CD8-positive, alpha-beta memory T cell (primary cell): ENCODE measurements around the gene PAX4. TPM values are rescaled to one million over a fixed set of nuclear protein-coding genes. Genes with fewer than 3 reads are reported as not detected.
A peak's percentile ranks its signal among the peaks of the same experiment; 100 is the strongest.

Experiments
- CTCF ChIA-PET: fragments of 350-600 bp; sonication (Branson Sonifier 250); formaldehyde crosslinking; loops from one replicate; lab custom pipeline; 2021; ENCODE audit warnings: antibody characterized with exemption; lab: Charles Lee
- POLR2A ChIA-PET: fragments of 350-600 bp; sonication (Branson Sonifier 250); formaldehyde crosslinking; loops from one replicate; lab custom pipeline; 2021; ENCODE audit warnings: antibody characterized with exemption; lab: Charles Lee
- DNase-seq, 5 donors: peaks; one replicate each; pipeline versions ENCODE4 v3.0.0 to v3.0.0-alpha.2; 2020 to 2022; ENCODE audit warnings: mixed read lengths in 1 of 5
- H3K27ac ChIP-seq: one replicate; pipeline ENCODE4 v1.7.0; 2013; ENCODE audit warnings: low read depth, mild to moderate bottlenecking, low read length, moderate library complexity
- H3K27me3 ChIP-seq: 2 replicates; pipeline ENCODE4 v1.7.0; 2013; ENCODE audit warnings: low read length, mild to moderate bottlenecking; ENCODE audit not compliant: insufficient read depth, poor library complexity, severe bottlenecking
- H3K36me3 ChIP-seq: 2 replicates; pipeline ENCODE4 v1.7.0; 2013; ENCODE audit warnings: mild to moderate bottlenecking, low read length, moderate library complexity; ENCODE audit not compliant: insufficient read depth
- H3K4me1 ChIP-seq: 2 replicates; pipeline ENCODE4 v1.7.0; 2013; ENCODE audit warnings: mild to moderate bottlenecking, low read length, moderate library complexity; ENCODE audit not compliant: insufficient read depth
- H3K4me3 ChIP-seq: 2 replicates; pipeline ENCODE4 v1.7.0; 2013; ENCODE audit warnings: mild to moderate bottlenecking, low read length
- H3K9me3 ChIP-seq: 2 replicates; pipeline ENCODE4 v1.7.0; 2013; ENCODE audit warnings: mild to moderate bottlenecking, low read length
- H3K27ac Mint-ChIP-seq, 8 donors: one replicate each; pipeline ENCODE4 v1.8.0; 2020 to 2021; ENCODE audit warnings: mixed read lengths in 8 of 8, mild to moderate bottlenecking in 6 of 8, inconsistent platforms in 3 of 8, moderate library complexity in 3 of 8
- H3K27me3 Mint-ChIP-seq, 2 donors: one replicate each; pipeline ENCODE4 v1.8.0; 2020 to 2021; ENCODE audit warnings: mixed read lengths in 2 of 2, mild to moderate bottlenecking in 1 of 2, moderate library complexity in 1 of 2
- H3K36me3 Mint-ChIP-seq, 3 donors: one replicate each; pipeline ENCODE4 v1.8.0; 2020 to 2021; ENCODE audit warnings: mixed read lengths in 3 of 3, inconsistent platforms in 1 of 3, mild to moderate bottlenecking in 1 of 3
- H3K4me1 Mint-ChIP-seq, 3 donors: one replicate each; pipeline ENCODE4 v1.8.0; 2020 to 2021; ENCODE audit warnings: mixed read lengths in 3 of 3, inconsistent platforms in 1 of 3, mild to moderate bottlenecking in 1 of 3
- H3K4me3 Mint-ChIP-seq, 7 donors: one replicate each; pipeline ENCODE4 v1.8.0; 2020 to 2021; ENCODE audit warnings: mixed read lengths in 7 of 7, mild to moderate bottlenecking in 6 of 7, moderate library complexity in 4 of 7, inconsistent platforms in 2 of 7
- H3K9me3 Mint-ChIP-seq, 5 donors: one replicate each; pipeline ENCODE4 v1.8.0; 2020 to 2022; ENCODE audit warnings: mixed read lengths in 5 of 5, mild to moderate bottlenecking in 3 of 5, moderate library complexity in 2 of 5, inconsistent platforms in 1 of 5
- polyA plus RNA-seq: library from polyadenylated mRNA; unstranded; fragments of 300-500 nt; fragmentation: Illumina TruSeq; gene quantifications from one replicate; pipeline ENCODE4 v1.2.3, GENCODE V29; 2021
- total RNA-seq, 2 experiments: library from RNA; stranded (reverse); gene quantifications; one replicate each; pipeline ENCODE4 v1.2.3, GENCODE V29; 2021

The PAX4 gene
- total and polyA plus RNA-seq, 3 experiments from 2014 or later = not detected

DNA sequence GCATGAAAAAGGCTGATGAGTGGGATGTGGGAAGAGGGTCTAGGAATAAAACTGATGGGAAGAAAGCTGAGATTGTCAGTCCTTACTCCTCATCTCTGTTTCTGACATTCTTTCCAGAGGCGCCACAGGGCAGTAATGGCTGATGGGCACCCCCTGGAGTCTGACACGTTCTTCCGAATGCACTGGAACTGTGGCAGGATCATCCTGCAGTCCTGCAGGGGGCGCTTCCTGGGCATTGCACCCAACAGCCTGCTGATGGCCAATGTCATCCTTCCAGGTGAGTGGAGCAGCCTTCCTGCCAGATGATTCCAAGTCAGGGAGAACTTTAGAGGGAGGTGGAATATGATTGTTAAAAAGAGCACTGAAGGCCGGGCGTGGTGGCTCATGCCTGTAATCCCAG, 19.6 kb downstream of the PAX4 start:
- Mint-ChIP-seq H3K4me3 (no peak overlapping the region), H3K27ac (no peak overlapping the region), H3K9me3 (no peaks in the 10 kb centered on the region), H3K4me1 (no peaks in the 10 kb centered on the region), H3K27me3 (peaks cover 0 to 1% of the 10 kb centered on the region in 2 donors), H3K36me3 (peaks cover 0 to 6% (median 2%) of the 10 kb centered on the region in 3 donors)
- Histone ChIP-seq H3K4me3 (no peak overlapping the region), H3K27ac (no peak overlapping the region), H3K9me3 (no peaks in the 10 kb centered on the region), H3K27me3 (no peaks in the 10 kb centered on the region), H3K36me3 (no peaks in the 10 kb centered on the region), H3K4me1 (no peaks in the 10 kb centered on the region)
- ChIA-PET POLR2A (no interaction called here), CTCF (no interaction called here)
- DNase-seq = no peak

DNA sequence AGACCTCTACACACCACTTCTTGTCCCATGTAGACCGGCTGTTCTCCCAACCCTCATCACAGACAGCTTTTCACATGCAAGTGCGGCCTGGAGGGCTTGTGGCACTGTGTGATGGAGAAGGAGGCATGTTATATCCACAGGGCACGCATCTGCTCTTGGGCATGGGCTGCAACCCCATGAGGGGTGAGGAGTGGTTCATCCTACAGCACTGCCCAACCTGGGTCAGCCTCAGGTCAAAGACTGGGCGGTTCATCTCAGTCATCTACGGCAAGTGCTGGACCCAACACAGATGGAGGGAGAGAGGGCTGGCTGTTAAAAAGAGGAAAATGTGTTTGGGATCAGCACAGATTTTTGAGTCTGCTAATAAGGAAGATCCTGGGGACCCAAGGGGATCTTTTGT, 22.2 kb downstream of the PAX4 start:
- H3K4me3 ChIP-seq = no peak overlapping the region
- Mint-ChIP-seq H3K4me1 (peaks cover 0 to 5% (median 0%) of the 10 kb centered on the region in 3 donors), H3K27me3 (peaks cover 0 to 1% of the 10 kb centered on the region in 2 donors), H3K9me3 (no peaks in the 10 kb centered on the region), H3K27ac (peak overlapping the region in 2 of 8 donors; percentile 6 to 63), H3K36me3 (peaks cover 3 to 21% (median 6%) of the 10 kb centered on the region in 3 donors), H3K4me3 (no peak overlapping the region)
- ChIA-PET CTCF (no interaction called here), POLR2A (no interaction called here)
- no peak for DNase-seq
- H3K36me3 ChIP-seq = peaks cover 11% of the 10 kb centered on the region
- no peak overlapping the region for H3K27ac ChIP-seq
- no peaks in the 10 kb centered on the region for H3K9me3 ChIP-seq
- no peaks in the 10 kb centered on the region for H3K27me3 ChIP-seq
- no peaks in the 10 kb centered on the region for H3K4me1 ChIP-seq

DNA sequence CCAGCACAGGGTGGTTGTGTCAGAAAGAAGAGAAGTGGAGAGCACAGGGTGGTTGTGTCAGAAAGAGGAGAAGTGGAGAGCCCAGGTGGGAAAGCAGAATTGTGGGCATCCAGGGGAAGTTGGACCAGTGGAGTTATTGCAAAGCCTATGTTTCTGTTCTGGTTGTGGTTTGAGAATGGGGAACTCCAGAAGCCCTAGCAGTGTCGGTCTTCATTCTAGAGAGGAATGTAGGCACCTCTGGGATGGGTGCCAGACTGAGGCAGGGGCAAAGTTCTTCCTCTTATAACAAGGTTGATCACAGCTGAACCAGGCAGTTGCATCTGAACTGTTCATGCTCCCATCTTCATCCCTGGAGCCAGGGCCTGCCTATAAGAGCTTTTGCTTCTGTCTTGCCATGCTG, 23.5 kb downstream of the PAX4 start:
- Histone ChIP-seq H3K4me3 (no peak overlapping the region), H3K27ac (no peak overlapping the region), H3K9me3 (no peaks in the 10 kb centered on the region), H3K4me1 (peaks cover 3% of the 10 kb centered on the region), H3K36me3 (peaks cover 13% of the 10 kb centered on the region), H3K27me3 (no peaks in the 10 kb centered on the region)
- ChIA-PET CTCF (no interaction called here), POLR2A (no interaction called here)
- no peak for DNase-seq
- peak overlapping the region in 1 of 8 donors; percentile 51 for H3K27ac Mint-ChIP-seq
- H3K9me3 Mint-ChIP-seq = no peaks in the 10 kb centered on the region
- peaks cover 3 to 32% (median 6%) of the 10 kb centered on the region in 3 donors for H3K36me3 Mint-ChIP-seq
- H3K27me3 Mint-ChIP-seq = peaks cover 0 to 1% of the 10 kb centered on the region in 2 donors
- H3K4me3 Mint-ChIP-seq = no peak overlapping the region
- H3K4me1 Mint-ChIP-seq = peaks cover 6 to 11% (median 7%) of the 10 kb centered on the region in 3 donors

DNA sequence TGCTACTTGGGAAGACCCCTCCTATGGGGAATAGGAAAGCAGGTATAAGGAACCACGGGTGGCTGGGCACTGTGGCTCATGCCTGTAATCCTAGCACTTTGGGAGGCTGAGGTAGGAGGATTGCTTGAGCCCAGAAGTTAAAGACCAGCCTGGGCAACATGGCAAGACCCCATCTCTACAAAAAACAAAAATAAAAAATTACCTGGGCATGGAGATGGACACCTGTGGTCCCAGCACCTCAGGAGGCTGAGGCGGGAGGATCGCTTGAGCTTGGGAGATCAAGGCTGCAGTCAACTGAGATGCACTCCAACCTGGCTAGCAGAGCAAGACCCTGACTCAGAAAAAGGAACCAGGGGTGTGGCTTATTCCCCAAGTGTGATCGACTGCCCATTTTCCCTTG, 25.4 kb downstream of the PAX4 start:
- H3K27me3 ChIP-seq = no peaks in the 10 kb centered on the region
- H3K36me3 ChIP-seq = peaks cover 13% of the 10 kb centered on the region
- CTCF ChIA-PET = no interaction called here
- Mint-ChIP-seq H3K27ac (peak overlapping the region in 1 of 8 donors; percentile 51), H3K9me3 (no peaks in the 10 kb centered on the region), H3K36me3 (peaks cover 0 to 38% (median 3%) of the 10 kb centered on the region in 3 donors), H3K27me3 (peaks cover 0 to 1% of the 10 kb centered on the region in 2 donors), H3K4me3 (peak overlapping the region in 1 of 7 donors; percentile 76), H3K4me1 (peaks cover 14 to 23% (median 17%) of the 10 kb centered on the region in 3 donors)
- POLR2A ChIA-PET = no interaction called here
- H3K27ac ChIP-seq = no peak overlapping the region
- peaks cover 15% of the 10 kb centered on the region for H3K4me1 ChIP-seq
- DNase-seq = no peak
- H3K4me3 ChIP-seq = no peak overlapping the region
- no peaks in the 10 kb centered on the region for H3K9me3 ChIP-seq

DNA sequence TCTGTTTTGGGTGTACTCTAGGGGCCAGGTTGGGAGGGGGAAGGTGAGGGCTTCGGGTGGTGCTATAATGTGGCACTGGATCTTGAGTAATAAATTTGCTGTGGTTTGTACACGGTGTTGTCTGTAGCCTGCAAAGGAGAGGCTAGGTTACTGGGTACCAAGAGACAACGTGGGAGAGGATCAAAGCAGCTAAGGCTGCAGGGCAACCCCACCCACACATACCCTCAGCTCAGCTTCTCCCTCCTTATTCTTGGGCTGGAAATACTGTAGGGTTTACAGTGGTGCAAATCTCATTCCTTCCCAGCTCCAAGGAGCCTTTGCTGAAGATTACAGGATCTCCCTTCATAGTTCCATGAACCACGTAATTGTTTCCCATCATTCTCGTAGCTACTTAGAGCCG, 26.4 kb downstream of the PAX4 start:
- H3K27ac Mint-ChIP-seq = peak overlapping the region in 5 of 8 donors; percentile 23 to 71 (median 58)
- ChIA-PET CTCF (no interaction called here), POLR2A (no interaction called here)
- DNase-seq = no peak
- no peak overlapping the region for H3K27ac ChIP-seq
- no peaks in the 10 kb centered on the region for H3K27me3 ChIP-seq
- H3K9me3 ChIP-seq = no peaks in the 10 kb centered on the region
- peaks cover 0 to 38% (median 3%) of the 10 kb centered on the region in 3 donors for H3K36me3 Mint-ChIP-seq
- peaks cover 0 to 1% of the 10 kb centered on the region in 2 donors for H3K27me3 Mint-ChIP-seq
- H3K9me3 Mint-ChIP-seq = no peaks in the 10 kb centered on the region
- H3K36me3 ChIP-seq = peaks cover 13% of the 10 kb centered on the region
- H3K4me3 ChIP-seq = no peak overlapping the region
- peak overlapping the region in 2 of 7 donors; percentile 24 to 76 for H3K4me3 Mint-ChIP-seq
- H3K4me1 Mint-ChIP-seq = peaks cover 16 to 32% (median 27%) of the 10 kb centered on the region in 3 donors
- peaks cover 17% of the 10 kb centered on the region for H3K4me1 ChIP-seq

DNA sequence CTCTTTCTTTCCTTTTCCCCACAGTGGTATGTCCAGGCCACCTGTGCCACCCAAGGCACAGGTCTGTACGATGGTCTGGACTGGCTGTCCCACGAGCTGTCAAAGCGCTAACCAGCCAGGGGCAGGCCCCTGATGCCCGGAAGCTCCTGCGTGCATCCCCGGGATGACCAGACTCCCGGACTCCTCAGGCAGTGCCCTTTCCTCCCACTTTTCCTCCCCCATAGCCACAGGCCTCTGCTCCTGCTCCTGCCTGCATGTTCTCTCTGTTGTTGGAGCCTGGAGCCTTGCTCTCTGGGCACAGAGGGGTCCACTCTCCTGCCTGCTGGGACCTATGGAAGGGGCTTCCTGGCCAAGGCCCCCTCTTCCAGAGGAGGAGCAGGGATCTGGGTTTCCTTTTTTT, 26.8 kb downstream of the PAX4 start:
- H3K4me1 Mint-ChIP-seq = peaks cover 20 to 36% (median 29%) of the 10 kb centered on the region in 3 donors
- no peak for DNase-seq
- POLR2A ChIA-PET = no interaction called here
- Histone ChIP-seq H3K27me3 (no peaks in the 10 kb centered on the region), H3K27ac (no peak overlapping the region), H3K9me3 (no peaks in the 10 kb centered on the region), H3K4me1 (peaks cover 17% of the 10 kb centered on the region), H3K36me3 (peaks cover 13% of the 10 kb centered on the region), H3K4me3 (no peak overlapping the region)
- H3K27me3 Mint-ChIP-seq = peaks cover 0 to 1% of the 10 kb centered on the region in 2 donors
- H3K27ac Mint-ChIP-seq = peak overlapping the region in 2 of 8 donors; percentile 47 to 70
- peak overlapping the region in 3 of 7 donors; percentile 26 to 76 (median 34) for H3K4me3 Mint-ChIP-seq
- H3K9me3 Mint-ChIP-seq = no peaks in the 10 kb centered on the region
- CTCF ChIA-PET = no interaction called here
- peaks cover 0 to 38% (median 3%) of the 10 kb centered on the region in 3 donors for H3K36me3 Mint-ChIP-seq

DNA sequence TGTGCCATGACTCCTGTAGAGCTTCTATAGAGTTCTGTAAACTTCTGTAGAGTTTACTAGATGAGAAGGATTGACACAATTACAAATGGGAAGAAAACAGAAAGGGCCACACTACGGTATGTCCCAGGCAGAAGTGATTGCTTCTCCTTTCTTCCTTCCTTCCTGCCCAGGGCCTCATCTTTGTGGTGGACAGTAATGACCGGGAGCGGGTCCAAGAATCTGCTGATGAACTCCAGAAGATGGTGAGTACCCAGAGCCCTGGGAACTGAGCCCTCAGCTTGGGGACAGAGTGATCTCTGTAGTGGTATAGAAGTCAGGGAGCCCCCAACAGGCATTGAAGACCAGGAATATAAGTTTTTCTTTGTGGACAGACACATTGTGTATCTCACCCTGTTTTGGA, 28.0 kb downstream of the PAX4 start:
- POLR2A ChIA-PET = no interaction called here
- Histone ChIP-seq H3K27ac (no peak overlapping the region), H3K4me3 (no peak overlapping the region), H3K9me3 (no peaks in the 10 kb centered on the region), H3K4me1 (peaks cover 25% of the 10 kb centered on the region), H3K27me3 (no peaks in the 10 kb centered on the region), H3K36me3 (peaks cover 13% of the 10 kb centered on the region)
- DNase-seq = no peak
- CTCF ChIA-PET = no interaction called here
- H3K27ac Mint-ChIP-seq = peak overlapping the region; percentile 25 to 99 (median 88)
- peaks cover 0 to 41% (median 3%) of the 10 kb centered on the region in 3 donors for H3K36me3 Mint-ChIP-seq
- peak overlapping the region; percentile 90 to 99 (median 94) for H3K4me3 Mint-ChIP-seq
- H3K4me1 Mint-ChIP-seq = peaks cover 28 to 47% (median 37%) of the 10 kb centered on the region in 3 donors
- H3K27me3 Mint-ChIP-seq = peaks cover 0 to 1% of the 10 kb centered on the region in 2 donors
- H3K9me3 Mint-ChIP-seq = no peaks in the 10 kb centered on the region

DNA sequence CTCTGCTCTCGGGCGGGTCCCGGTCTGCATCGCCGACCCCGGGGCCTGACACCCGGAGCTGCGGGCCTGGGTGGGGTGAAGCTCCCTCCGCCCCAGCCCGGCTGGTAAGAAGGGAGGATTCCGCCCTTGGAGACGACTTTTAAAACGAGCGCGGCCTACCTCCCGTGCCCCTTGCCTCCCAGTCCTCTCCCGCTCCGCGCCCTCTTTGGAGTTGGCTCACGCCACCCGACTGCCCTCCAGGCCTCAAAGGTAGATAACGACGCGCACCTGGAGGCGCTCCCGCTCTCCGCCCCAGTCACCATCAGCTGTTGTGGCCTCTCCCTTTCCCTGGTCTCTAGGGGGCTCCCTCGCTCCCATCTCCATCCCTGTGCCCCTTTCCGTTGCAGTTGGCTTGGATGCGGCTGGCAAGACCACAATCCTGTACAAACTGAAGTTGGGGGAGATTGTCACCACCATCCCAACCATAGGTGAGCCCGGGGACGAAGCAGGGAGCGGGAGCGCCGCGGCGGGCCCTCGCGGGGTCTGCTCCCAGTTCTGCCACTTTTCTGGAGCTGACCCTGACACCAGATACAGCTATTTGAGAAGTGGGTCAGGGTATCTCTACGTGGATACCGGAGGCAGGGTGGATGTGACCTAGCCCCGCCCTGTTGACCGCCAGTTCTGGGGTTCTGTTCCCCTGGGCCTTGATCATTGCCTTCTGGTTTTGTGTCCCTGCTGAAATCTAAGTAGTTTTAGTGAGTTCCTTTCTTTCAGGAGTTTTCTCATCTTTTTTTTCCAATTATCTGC, 29.1 kb downstream of the PAX4 start:
- Histone ChIP-seq H3K4me3 (peak overlapping the region; percentile 79), H3K27me3 (no peaks in the 10 kb centered on the region), H3K27ac (peak overlapping the region; percentile 92), H3K4me1 (peaks cover 35% of the 10 kb centered on the region), H3K36me3 (peaks cover 13% of the 10 kb centered on the region), H3K9me3 (no peaks in the 10 kb centered on the region)
- H3K27me3 Mint-ChIP-seq = no peaks in the 10 kb centered on the region
- peak overlapping the region; percentile 90 to 99 (median 94) for H3K4me3 Mint-ChIP-seq
- POLR2A ChIA-PET = interaction anchor here (1.5 kb wide), 2 partner anchors 62 to 547 kb away, joined by 5 to 9 read pairs; no protein-coding TSS in a partner anchor
- peak overlapping the region; percentile 67 to 99 (median 96) for H3K27ac Mint-ChIP-seq
- H3K9me3 Mint-ChIP-seq = no peaks in the 10 kb centered on the region
- DNase-seq = peak in 3 of 5 donors; percentile 13 to 57 (median 16)
- H3K4me1 Mint-ChIP-seq = peaks cover 38 to 57% (median 46%) of the 10 kb centered on the region in 3 donors
- peaks cover 0 to 43% (median 3%) of the 10 kb centered on the region in 3 donors for H3K36me3 Mint-ChIP-seq
- CTCF ChIA-PET = no interaction called here
